T-cell (primary cell): Measurements from ENCODE around the gene ARL15. TPM values are rescaled to one million over a fixed set of nuclear protein-coding genes. Genes with fewer than 3 reads are reported as not detected.

Experiments used
- ATAC-seq, 4 experiments: fragments of 200-7000 bp in 3 of 4; fragments of 150-1000 bp in 1 of 4; cut with Tn5 transposase; replicated peaks in 1 of 4; 1 replicate in 3 of 4; 2 replicates in 1 of 4; pipeline ENCODE4 v1.10.0; 2021; ENCODE audit warnings: moderate library complexity in 3 of 4, mild to moderate bottlenecking in 2 of 4, moderate number of reproducible peaks in 1 of 4
- CTCF ChIA-PET, 2 donors: fragments of 300-600 bp; sonication (Branson Sonifier 250); formaldehyde crosslinking; loops; one replicate each; lab custom pipeline; 2022; ENCODE audit warnings: antibody characterized with exemption in 2 of 2; lab: Charles Lee
- POLR2A ChIA-PET, 2 donors: fragments of 300-600 bp; sonication (Branson Sonifier 250); formaldehyde crosslinking; loops; one replicate each; lab custom pipeline; 2022; ENCODE audit warnings: antibody characterized with exemption in 2 of 2; lab: Charles Lee
- DNase-seq, 35 experiments: peaks; one replicate each; pipeline versions ENCODE4 v3.0.0 to v3.0.0-alpha.2; 2013 to 2023
- H3K27ac ChIP-seq: one replicate; pipeline ENCODE4 v1.5.1; 2013; ENCODE audit warnings: low read length
- H3K27me3 ChIP-seq, 2 experiments: replicated peaks in 1 of 2; 1 replicate in 1 of 2; 2 replicates in 1 of 2; pipeline versions ENCODE4 v1.6.1 to v1.7.0; 2013; ENCODE audit warnings: low read length in 1 of 2, mixed read lengths in 1 of 2; ENCODE audit not compliant: control insufficient read depth in 2 of 2, insufficient read depth in 2 of 2; ENCODE audit errors: extremely low read depth in 1 of 2
- H3K36me3 ChIP-seq, 2 donors: 1 replicate in 1 of 2; 2 replicates in 1 of 2; pipeline versions ENCODE4 v1.6.1 to v1.7.0; 2013; ENCODE audit warnings: low read length in 1 of 2; ENCODE audit not compliant: control insufficient read depth in 2 of 2, insufficient read depth in 1 of 2; ENCODE audit errors: extremely low read depth in 1 of 2
- H3K4me1 ChIP-seq, 2 experiments: 1 replicate in 1 of 2; 2 replicates in 1 of 2; pipeline versions ENCODE4 v1.6.1 to v1.7.0; 2013; ENCODE audit warnings: low read length in 2 of 2, mixed read lengths in 1 of 2; ENCODE audit not compliant: insufficient read depth in 2 of 2, control insufficient read depth in 1 of 2; ENCODE audit errors: extremely low read depth in 1 of 2
- H3K4me3 ChIP-seq, 2 donors: 1 replicate in 1 of 2; 2 replicates in 1 of 2; pipeline versions ENCODE4 v1.5.1 to v1.7.0; 2013; ENCODE audit warnings: mild to moderate bottlenecking in 2 of 2, low read length in 1 of 2, moderate library complexity in 1 of 2; ENCODE audit not compliant: control insufficient read depth in 1 of 2; ENCODE audit errors: extremely low read depth in 1 of 2
- H3K9me3 ChIP-seq: 2 replicates; pipeline ENCODE4 v1.7.0; 2013
- H3K27ac Mint-ChIP-seq, 2 donors: one replicate each; pipeline ENCODE4 v1.8.0; 2020 to 2021; ENCODE audit warnings: mild to moderate bottlenecking in 2 of 2, mixed read lengths in 2 of 2
- H3K27me3 Mint-ChIP-seq, 2 donors: one replicate each; pipeline ENCODE4 v1.8.0; 2021 to 2022; ENCODE audit warnings: mixed read lengths in 2 of 2
- H3K36me3 Mint-ChIP-seq: one replicate; pipeline ENCODE4 v1.8.0; 2021; ENCODE audit warnings: mixed read lengths
- H3K4me1 Mint-ChIP-seq, 3 donors: one replicate each; pipeline ENCODE4 v1.8.0; 2020 to 2022; ENCODE audit warnings: mixed read lengths in 3 of 3, mild to moderate bottlenecking in 1 of 3
- H3K4me3 Mint-ChIP-seq, 3 donors: one replicate each; pipeline ENCODE4 v1.8.0; 2020 to 2022; ENCODE audit warnings: mild to moderate bottlenecking in 3 of 3, mixed read lengths in 3 of 3, moderate library complexity in 3 of 3
- H3K9me3 Mint-ChIP-seq, 3 donors: one replicate each; pipeline ENCODE4 v1.8.0; 2020 to 2022; ENCODE audit warnings: mixed read lengths in 3 of 3
- WGBS: methylation state at CpG from one replicate; pipeline ENCODE4 v1.1.5; 2013; ENCODE audit warnings: missing lambda C conversion rate; ENCODE audit not compliant: insufficient coverage; 5-methylcytosine and 5-hydroxymethylcytosine counted together
- total RNA-seq, 35 experiments: library from RNA in 6 of 35; stranded (reverse) in 6 of 35; fragments of 120-200 nt in 1 of 35; gene quantifications; one replicate each; pipeline versions ENCODE4 v1.2.1 to v1.2.4 and lab custom pipeline; 2013 to 2026

The ARL15 gene
- total RNA-seq, 5 donors from 2014 or later (not counting 1 experiment from before 2014, with no cell fraction given), result 10.7 to 21.6 (median 11.7) TPM

DNA sequence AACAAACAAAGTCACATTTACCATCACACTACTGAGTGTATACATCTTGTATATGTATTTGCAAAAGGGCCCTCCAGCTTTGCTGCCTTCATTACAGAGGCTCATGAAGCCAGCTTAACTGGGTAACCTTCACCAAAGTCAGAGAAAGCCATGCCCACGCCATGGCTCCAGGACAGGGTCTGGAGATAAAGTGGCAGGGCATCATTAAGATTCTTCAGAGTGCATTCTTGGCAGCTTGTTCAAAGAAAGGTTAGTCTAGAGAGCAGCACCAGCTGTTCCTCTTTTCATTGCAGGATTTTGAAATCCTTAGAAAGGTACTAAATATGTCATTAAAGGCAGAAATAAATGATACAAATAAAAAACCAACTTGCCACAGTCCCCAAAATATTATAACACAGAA is 416.7 kb downstream of the ARL15 start:
- H3K36me3 Mint-ChIP-seq, result peaks cover 25% of the 10 kb centered on the region
- no peaks in the 10 kb centered on the region for H3K27me3 ChIP-seq
- no peaks in the 10 kb centered on the region for H3K4me1 Mint-ChIP-seq
- no peaks in the 10 kb centered on the region for H3K9me3 ChIP-seq
- H3K4me3 ChIP-seq, result no peak overlapping the region
- ChIA-PET CTCF (no interaction called here), POLR2A (no interaction called here)
- no peak for DNase-seq
- H3K9me3 Mint-ChIP-seq, result no peaks in the 10 kb centered on the region
- no peak for ATAC-seq
- no peaks in the 10 kb centered on the region for H3K36me3 ChIP-seq
- H3K27ac Mint-ChIP-seq, result no peak overlapping the region
- 100% methylated on average over 1 of the region's 1 CpG for WGBS
- H3K4me3 Mint-ChIP-seq, result no peak overlapping the region
- H3K4me1 ChIP-seq, result no peaks in the 10 kb centered on the region
- H3K27me3 Mint-ChIP-seq, result no peaks in the 10 kb centered on the region
- H3K27ac ChIP-seq, result no peak overlapping the region

DNA sequence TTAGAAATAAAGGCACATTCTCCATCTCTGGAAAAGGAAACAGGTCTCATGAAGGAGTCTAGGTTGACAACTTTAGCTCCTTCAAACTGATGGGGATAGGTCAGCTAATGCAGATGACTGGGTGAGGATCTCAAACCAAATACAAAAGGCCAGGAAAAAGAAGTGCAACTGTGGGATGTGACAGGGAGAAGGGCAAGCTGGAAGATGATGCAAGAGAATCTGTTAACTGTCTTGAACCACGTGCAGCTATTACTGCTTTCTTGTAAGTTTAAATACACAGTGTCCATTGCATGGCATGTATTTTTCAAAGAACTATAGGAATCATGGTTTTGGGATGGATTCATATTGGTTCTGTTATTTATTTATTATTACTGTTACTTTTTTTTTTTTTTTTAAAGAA is 418.1 kb downstream of the ARL15 start:
- DNase-seq (no peak), ATAC-seq (no peak)
- WGBS, result no CpG with 5 or more reads among the region's 1 CpG
- Mint-ChIP-seq H3K27me3 (no peaks in the 10 kb centered on the region), H3K9me3 (no peaks in the 10 kb centered on the region), H3K36me3 (peaks cover 23% of the 10 kb centered on the region), H3K27ac (no peak overlapping the region), H3K4me3 (no peak overlapping the region), H3K4me1 (no peaks in the 10 kb centered on the region)
- no peak overlapping the region for H3K27ac ChIP-seq
- H3K36me3 ChIP-seq, result no peaks in the 10 kb centered on the region
- H3K4me3 ChIP-seq, result no peak overlapping the region
- H3K9me3 ChIP-seq, result no peaks in the 10 kb centered on the region
- H3K27me3 ChIP-seq, result no peaks in the 10 kb centered on the region
- POLR2A ChIA-PET, result no interaction called here
- no peaks in the 10 kb centered on the region for H3K4me1 ChIP-seq
- CTCF ChIA-PET, result no interaction called here

DNA sequence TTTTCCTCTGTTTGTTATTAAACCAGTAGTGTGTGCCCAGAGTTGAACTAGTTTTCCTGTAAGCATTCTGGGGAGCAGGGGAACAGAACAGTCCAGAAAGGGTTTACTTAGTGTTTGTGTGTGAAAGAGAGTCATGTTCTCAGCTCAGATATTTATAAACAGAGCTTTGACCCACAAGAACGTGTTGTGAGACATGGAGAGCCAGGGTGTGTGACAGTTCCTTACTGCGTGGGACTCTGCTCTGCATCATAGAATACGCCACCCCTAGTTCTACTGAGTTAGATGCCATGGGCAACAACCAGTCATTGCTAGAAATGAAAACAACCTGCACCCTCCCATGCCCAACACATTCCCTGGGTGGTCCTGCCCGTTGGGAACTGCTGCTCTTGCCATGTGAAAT is 419.2 kb downstream of the ARL15 start:
- CTCF ChIA-PET, result no interaction called here
- Mint-ChIP-seq H3K27ac (no peak overlapping the region), H3K9me3 (no peaks in the 10 kb centered on the region), H3K36me3 (peaks cover 25% of the 10 kb centered on the region), H3K27me3 (no peaks in the 10 kb centered on the region), H3K4me3 (no peak overlapping the region), H3K4me1 (no peaks in the 10 kb centered on the region)
- Histone ChIP-seq H3K27me3 (no peaks in the 10 kb centered on the region), H3K9me3 (no peaks in the 10 kb centered on the region), H3K27ac (no peak overlapping the region), H3K36me3 (no peaks in the 10 kb centered on the region), H3K4me3 (no peak overlapping the region), H3K4me1 (no peaks in the 10 kb centered on the region)
- WGBS, result 90% methylated on average over 2 of the region's 4 CpGs
- POLR2A ChIA-PET, result no interaction called here
- ATAC-seq (no peak), DNase-seq (no peak)

DNA sequence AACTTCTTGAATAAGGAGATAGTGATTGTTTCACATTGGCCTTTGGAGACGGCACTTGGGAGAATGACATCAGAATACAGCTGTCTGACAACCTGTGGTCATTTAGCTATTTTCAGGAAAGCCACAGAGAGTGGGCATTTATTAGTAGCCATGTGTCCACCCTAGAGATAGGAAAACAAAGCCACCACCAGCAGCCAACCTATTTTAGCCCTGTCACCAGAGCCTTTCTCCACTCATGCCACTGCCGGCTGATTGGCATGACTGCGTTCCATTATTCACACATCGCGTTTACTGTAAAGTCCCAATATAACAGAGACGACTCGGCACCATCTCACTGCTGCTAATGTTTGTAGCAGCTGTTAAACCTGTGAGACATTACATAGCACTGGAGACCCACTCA is 419.9 kb downstream of the ARL15 start:
- ChIA-PET POLR2A (no interaction called here), CTCF (no interaction called here)
- DNase-seq (no peak), ATAC-seq (no peak)
- Mint-ChIP-seq H3K9me3 (no peaks in the 10 kb centered on the region), H3K4me3 (no peak overlapping the region), H3K27me3 (no peaks in the 10 kb centered on the region), H3K4me1 (no peaks in the 10 kb centered on the region), H3K36me3 (peaks cover 28% of the 10 kb centered on the region), H3K27ac (no peak overlapping the region)
- Histone ChIP-seq H3K27me3 (no peaks in the 10 kb centered on the region), H3K4me3 (no peak overlapping the region), H3K27ac (no peak overlapping the region), H3K9me3 (no peaks in the 10 kb centered on the region), H3K4me1 (no peaks in the 10 kb centered on the region), H3K36me3 (no peaks in the 10 kb centered on the region)
- 97% methylated on average over 4 of the region's 7 CpGs for WGBS

DNA sequence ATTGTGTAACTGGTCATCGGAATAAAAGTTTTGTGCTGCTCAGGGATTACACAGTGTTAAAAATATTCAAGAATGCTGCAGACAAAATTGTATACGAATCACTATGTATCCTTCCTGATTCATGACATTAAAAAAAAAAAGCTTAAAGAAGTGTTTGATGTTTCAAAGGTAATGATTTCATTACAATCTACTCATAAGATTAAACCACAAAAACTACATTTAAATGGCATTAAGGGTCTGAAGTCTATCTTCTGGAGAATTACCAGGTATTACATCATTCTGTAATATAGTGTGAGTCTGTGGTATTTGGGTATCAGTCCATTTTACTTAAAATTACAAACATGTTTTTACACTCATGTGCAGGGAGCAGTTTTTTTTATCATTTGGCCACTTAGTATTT is 425.5 kb downstream of the ARL15 start:
- peaks cover 31% of the 10 kb centered on the region for H3K36me3 Mint-ChIP-seq
- H3K27ac Mint-ChIP-seq, result no peak overlapping the region
- Histone ChIP-seq H3K9me3 (no peaks in the 10 kb centered on the region), H3K27ac (no peak overlapping the region), H3K4me1 (no peaks in the 10 kb centered on the region), H3K4me3 (no peak overlapping the region), H3K27me3 (no peaks in the 10 kb centered on the region), H3K36me3 (peaks cover 0 to 6% of the 10 kb centered on the region in 2 donors)
- DNase-seq (no peak), ATAC-seq (no peak)
- H3K27me3 Mint-ChIP-seq, result no peaks in the 10 kb centered on the region
- H3K4me1 Mint-ChIP-seq, result no peaks in the 10 kb centered on the region
- no CpG with 5 or more reads among the region's 2 CpGs for WGBS
- POLR2A ChIA-PET, result no interaction called here
- CTCF ChIA-PET, result interaction anchor here in 1 of 2 donors (0.5 kb wide), 1 partner anchor 45 kb away, joined by 3 read pairs; no protein-coding TSS in a partner anchor
- no peaks in the 10 kb centered on the region for H3K9me3 Mint-ChIP-seq
- no peak overlapping the region for H3K4me3 Mint-ChIP-seq

DNA sequence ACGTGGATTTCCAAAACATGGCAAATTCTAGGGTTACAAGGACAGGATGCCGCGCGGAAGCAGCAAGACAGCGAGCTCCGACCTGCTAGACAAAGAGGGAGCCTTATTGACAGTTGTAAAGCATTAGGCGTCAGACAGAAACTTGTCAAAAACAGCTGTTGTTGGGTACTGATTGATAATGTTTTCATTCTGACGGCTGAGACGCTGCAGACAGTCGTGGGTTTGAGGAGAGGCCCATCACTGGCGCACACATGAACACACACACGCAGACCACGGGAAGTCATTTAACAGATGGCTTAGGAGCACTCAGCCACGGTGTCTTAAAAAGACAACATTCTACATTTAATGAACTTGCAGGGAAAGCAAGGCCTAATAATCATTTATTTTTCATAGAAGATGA is 426.0 kb downstream of the ARL15 start:
- Mint-ChIP-seq H3K36me3 (peaks cover 29% of the 10 kb centered on the region), H3K9me3 (no peaks in the 10 kb centered on the region), H3K27ac (no peak overlapping the region), H3K27me3 (no peaks in the 10 kb centered on the region), H3K4me1 (no peaks in the 10 kb centered on the region), H3K4me3 (no peak overlapping the region)
- WGBS, result 83% methylated on average over 8 of the region's 14 CpGs
- H3K4me1 ChIP-seq, result no peaks in the 10 kb centered on the region
- no peak overlapping the region for H3K4me3 ChIP-seq
- H3K9me3 ChIP-seq, result no peaks in the 10 kb centered on the region
- DNase-seq (no peak), ATAC-seq (no peak)
- no peak overlapping the region for H3K27ac ChIP-seq
- H3K27me3 ChIP-seq, result no peaks in the 10 kb centered on the region
- peaks cover 0 to 6% of the 10 kb centered on the region in 2 donors for H3K36me3 ChIP-seq
- CTCF ChIA-PET, result no interaction called here
- POLR2A ChIA-PET, result no interaction called here

DNA sequence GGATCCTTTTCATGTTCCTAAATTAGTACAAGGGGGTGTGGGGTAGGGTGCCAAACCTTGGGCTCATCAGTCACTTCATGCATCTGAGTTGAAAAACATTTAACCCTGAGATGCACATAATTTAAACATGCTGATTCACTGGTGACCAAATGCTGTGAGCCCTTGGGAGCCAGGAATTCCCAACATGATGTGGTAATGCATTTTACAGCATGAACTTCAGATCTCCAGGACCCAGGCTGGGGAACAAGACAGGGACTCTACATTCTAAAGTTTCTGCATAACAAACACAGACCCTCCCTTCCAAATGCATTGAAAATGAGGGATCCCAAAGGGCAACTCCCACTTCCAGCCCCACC is 427.7 kb downstream of the ARL15 start:
- Histone ChIP-seq H3K27ac (no peak overlapping the region), H3K9me3 (no peaks in the 10 kb centered on the region), H3K36me3 (peaks cover 0 to 6% of the 10 kb centered on the region in 2 donors), H3K4me1 (no peaks in the 10 kb centered on the region), H3K4me3 (no peak overlapping the region), H3K27me3 (no peaks in the 10 kb centered on the region)
- ChIA-PET POLR2A (no interaction called here), CTCF (no interaction called here)
- H3K27ac Mint-ChIP-seq, result no peak overlapping the region
- peaks cover 27% of the 10 kb centered on the region for H3K36me3 Mint-ChIP-seq
- ATAC-seq (no peak), DNase-seq (no peak)
- H3K4me1 Mint-ChIP-seq, result no peaks in the 10 kb centered on the region
- H3K9me3 Mint-ChIP-seq, result no peaks in the 10 kb centered on the region
- no peak overlapping the region for H3K4me3 Mint-ChIP-seq
- no peaks in the 10 kb centered on the region for H3K27me3 Mint-ChIP-seq
